ENCODE measurements around the gene AK8.

- no peak for TF ChIP-seq CTCF (IDR thresholded peaks at IDR 0.05)
- TF ChIP-seq POLR2A (IDR thresholded peaks at IDR 0.05): no peak
These were observed 43.7 kb downstream of the AK8 start for GRCh38 chr9:132834343-132834742.
